RWPE2 (cell line): Measurements from ENCODE around the gene CCL18.
"Not testable (repeated sequence)": the region's sequence is repeated elsewhere in the genome, so short reads cannot be mapped to it uniquely, and the experiment has no call there.

ENCODE experiments used
- ATAC-seq: fragments of 200-7000 bp; cut with Tn5 transposase; 3 replicates; pipeline ENCODE4 v1.9.1; 2021; ENCODE audit warnings: low read depth
- DNase-seq: peaks from one replicate; pipeline ENCODE4 v3.0.0-alpha.2; 2020; ENCODE audit warnings: low spot score
- H3K27ac ChIP-seq: fragments of 450-650 bp; 2 replicates; pipeline ENCODE4 v1.5.1; 2017; ENCODE audit warnings: mild to moderate bottlenecking; ENCODE audit not compliant: poor library complexity, severe bottlenecking
- H3K27me3 ChIP-seq: fragments of 250-450 bp; sonication (Bioruptor Pico); 2 replicates; pipeline ENCODE4 v1.5.1; 2021; ENCODE audit warnings: mild to moderate bottlenecking, moderate library complexity; ENCODE audit not compliant: insufficient read depth, poor library complexity, severe bottlenecking
- H3K36me3 ChIP-seq: fragments of 250-450 bp; sonication (Bioruptor Pico); 2 replicates; pipeline ENCODE4 v1.5.1; 2020; ENCODE audit warnings: low read depth, mild to moderate bottlenecking, moderate library complexity
- H3K4me1 ChIP-seq: fragments of 250-450 bp; sonication (Bioruptor Pico); 2 replicates; pipeline ENCODE4 v1.5.1; 2021; ENCODE audit warnings: mild to moderate bottlenecking, moderate library complexity; ENCODE audit not compliant: insufficient read depth, poor library complexity, severe bottlenecking
- H3K4me3 ChIP-seq: fragments of 250-450 bp; sonication (Bioruptor Pico); 2 replicates; pipeline ENCODE4 v1.5.1; 2021; ENCODE audit warnings: mild to moderate bottlenecking, moderate library complexity; ENCODE audit not compliant: severe bottlenecking
- H3K9me3 ChIP-seq: fragments of 250-450 bp; sonication (Bioruptor Pico); 2 replicates; pipeline ENCODE4 v1.5.1; 2021; ENCODE audit warnings: mild to moderate bottlenecking, moderate library complexity; ENCODE audit not compliant: severe bottlenecking
- TF ChIP-seq, protein P1 (sequence below): fragments of 450-650 bp; IDR thresholded peaks from one replicate; pipeline ENCODE4 v1.5.1; 2017; ENCODE audit warnings: mild to moderate bottlenecking, moderate library complexity; ENCODE audit not compliant: poor library complexity, severe bottlenecking

Gene CCL18

DNA sequence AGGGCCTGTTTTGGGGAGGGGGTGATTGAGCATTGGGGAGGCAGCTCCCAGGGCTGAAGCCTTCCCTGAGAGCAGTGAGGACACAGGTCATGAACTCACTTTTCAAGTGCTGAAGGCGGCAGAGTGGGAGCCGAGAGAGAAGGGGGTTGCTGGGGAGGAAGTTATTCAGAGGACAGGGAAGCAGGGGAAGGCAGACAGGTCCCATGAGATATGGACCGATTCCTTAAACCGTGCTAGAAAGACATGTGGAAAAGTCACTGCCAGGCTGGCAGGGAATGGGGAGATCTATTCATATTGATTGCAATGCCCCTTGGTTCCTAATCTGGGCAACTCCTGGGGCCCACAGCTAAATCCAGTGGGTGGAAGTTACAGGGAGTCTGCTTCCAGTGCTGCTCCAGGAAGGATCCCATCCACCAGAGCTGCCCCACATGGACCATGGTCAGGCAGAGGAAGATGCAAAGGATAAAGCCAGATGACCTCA, 40.7 kb downstream of the CCL18 start:
- no peaks in the 10 kb centered on the region for H3K36me3 ChIP-seq
- DNase-seq (no peak), ATAC-seq (no peak)
- TF ChIP-seq, protein P1, sequence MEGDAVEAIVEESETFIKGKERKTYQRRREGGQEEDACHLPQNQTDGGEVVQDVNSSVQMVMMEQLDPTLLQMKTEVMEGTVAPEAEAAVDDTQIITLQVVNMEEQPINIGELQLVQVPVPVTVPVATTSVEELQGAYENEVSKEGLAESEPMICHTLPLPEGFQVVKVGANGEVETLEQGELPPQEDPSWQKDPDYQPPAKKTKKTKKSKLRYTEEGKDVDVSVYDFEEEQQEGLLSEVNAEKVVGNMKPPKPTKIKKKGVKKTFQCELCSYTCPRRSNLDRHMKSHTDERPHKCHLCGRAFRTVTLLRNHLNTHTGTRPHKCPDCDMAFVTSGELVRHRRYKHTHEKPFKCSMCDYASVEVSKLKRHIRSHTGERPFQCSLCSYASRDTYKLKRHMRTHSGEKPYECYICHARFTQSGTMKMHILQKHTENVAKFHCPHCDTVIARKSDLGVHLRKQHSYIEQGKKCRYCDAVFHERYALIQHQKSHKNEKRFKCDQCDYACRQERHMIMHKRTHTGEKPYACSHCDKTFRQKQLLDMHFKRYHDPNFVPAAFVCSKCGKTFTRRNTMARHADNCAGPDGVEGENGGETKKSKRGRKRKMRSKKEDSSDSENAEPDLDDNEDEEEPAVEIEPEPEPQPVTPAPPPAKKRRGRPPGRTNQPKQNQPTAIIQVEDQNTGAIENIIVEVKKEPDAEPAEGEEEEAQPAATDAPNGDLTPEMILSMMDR, result no peak
- no peak overlapping the region for H3K4me3 ChIP-seq
- H3K9me3 ChIP-seq, result no peaks in the 10 kb centered on the region
- H3K27me3 ChIP-seq, result no peaks in the 10 kb centered on the region
- H3K4me1 ChIP-seq, result no peaks in the 10 kb centered on the region
- H3K27ac ChIP-seq, result no peak overlapping the region

DNA sequence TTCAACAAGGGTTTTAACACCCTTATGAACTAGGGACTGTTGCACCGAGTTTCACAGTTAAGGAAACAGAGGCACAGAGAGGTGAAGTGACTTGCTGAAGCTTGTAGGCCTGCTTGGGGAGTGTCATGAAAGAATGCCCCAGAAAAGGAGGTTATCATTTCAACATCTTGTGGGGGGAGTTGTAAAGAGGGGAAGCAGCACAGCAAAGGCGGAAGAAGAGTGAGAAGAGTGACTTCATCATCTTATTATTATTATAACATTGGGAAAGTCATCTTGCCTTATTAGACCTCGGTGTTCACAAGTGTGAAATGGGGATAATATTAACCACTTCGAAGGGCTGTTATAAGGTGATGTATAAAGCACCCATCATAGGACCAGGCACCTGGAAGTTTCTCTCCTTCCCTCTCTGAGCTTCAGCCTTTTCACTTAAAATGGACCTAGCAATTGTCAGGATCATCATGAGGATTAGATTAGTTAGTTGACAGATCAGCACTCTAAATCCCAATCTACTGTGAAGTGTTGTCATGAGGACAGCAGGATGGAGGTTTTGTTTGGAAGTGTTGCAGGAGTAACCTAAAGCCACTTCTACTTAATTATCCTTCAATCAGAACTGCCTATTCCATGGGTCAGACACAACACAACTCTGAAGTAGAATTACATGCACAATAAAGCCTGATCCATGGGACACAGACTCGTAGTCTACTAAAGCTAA, 41.9 kb downstream of the CCL18 start:
- Histone ChIP-seq H3K27ac (no peak overlapping the region), H3K9me3 (no peaks in the 10 kb centered on the region), H3K36me3 (no peaks in the 10 kb centered on the region), H3K4me3 (no peak overlapping the region), H3K4me1 (no peaks in the 10 kb centered on the region), H3K27me3 (no peaks in the 10 kb centered on the region)
- TF ChIP-seq, protein P1, result no peak
- ATAC-seq, result no peak
- DNase-seq, result no peak

DNA sequence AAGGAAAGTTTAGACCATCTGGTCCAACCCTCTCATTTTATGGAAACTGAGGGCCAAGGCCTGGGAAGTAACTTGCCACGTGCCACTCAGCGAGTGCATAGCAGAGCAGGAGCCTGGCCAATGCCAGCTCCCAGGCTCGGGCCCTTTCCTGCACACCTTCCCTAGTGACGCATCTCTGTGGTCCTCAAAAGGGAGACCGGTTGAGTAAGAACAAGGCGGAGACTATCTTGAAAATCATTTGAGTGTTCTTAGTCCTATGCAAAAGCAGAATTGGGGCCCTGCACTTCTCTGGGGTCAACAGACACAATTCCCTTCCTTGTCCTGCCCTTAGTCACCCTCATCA, 42.4 kb downstream of the CCL18 start:
- Histone ChIP-seq H3K4me1 (no peaks in the 10 kb centered on the region), H3K27me3 (peaks cover 5% of the 10 kb centered on the region), H3K27ac (no peak overlapping the region), H3K4me3 (no peak overlapping the region), H3K9me3 (no peaks in the 10 kb centered on the region), H3K36me3 (no peaks in the 10 kb centered on the region)
- DNase-seq (no peak), ATAC-seq (no peak)
- TF ChIP-seq, protein P1, result no peak

DNA sequence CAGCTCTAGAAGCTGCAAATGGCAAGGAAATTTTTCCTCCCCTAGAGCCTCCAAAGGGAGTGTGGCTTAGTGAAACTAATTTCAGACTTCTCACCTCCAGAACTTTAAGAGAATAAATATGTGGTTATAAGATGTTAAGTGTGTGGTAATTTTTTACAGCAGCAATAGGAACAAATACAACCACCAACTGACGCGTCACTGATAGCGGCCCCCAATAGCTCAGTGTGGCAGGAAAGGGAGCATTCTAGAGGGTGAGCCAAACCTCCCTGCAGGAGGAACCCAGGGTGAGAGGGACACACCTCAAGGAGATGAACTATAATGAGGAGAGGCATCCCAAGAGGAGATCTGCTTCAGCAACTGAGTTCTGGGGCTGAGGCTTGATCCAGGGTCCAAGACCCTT, 43.6 kb downstream of the CCL18 start:
- TF ChIP-seq, protein P1, result no peak
- Histone ChIP-seq H3K36me3 (no peaks in the 10 kb centered on the region), H3K27ac (no peak overlapping the region), H3K4me1 (no peaks in the 10 kb centered on the region), H3K27me3 (peaks cover 6% of the 10 kb centered on the region), H3K9me3 (no peaks in the 10 kb centered on the region), H3K4me3 (no peak overlapping the region)
- DNase-seq, result no peak
- ATAC-seq, result no peak

DNA sequence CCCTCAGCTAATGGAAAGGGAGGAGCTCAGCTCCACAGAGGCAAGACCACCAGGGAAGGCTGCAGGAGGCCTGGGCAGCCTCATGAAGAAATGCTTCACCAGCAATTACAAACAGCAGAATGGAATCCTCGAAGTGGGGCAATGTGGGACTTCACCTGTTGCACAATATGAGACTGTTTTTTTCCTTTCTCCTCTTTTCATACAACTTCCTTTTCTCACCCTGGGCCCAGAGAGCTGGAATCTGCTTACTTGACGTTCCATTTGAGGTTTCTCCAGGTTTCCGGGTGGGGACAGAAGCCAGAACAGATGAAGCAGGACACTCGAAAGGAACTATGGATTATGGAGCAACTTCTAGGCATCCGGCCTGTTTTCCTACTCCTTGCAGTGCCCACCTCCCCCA, 44.2 kb downstream of the CCL18 start:
- H3K27me3 ChIP-seq, H3K4me3 ChIP-seq, ATAC-seq, H3K4me1 ChIP-seq, H3K27ac ChIP-seq, DNase-seq, H3K9me3 ChIP-seq, H3K36me3 ChIP-seq: not testable (repeated sequence)
